Erythroblast (primary cell): Measurements from ENCODE around the gene STX18.

ENCODE experiments used
- GATA1 ChIP-seq: IDR thresholded peaks from 2 replicates; pipeline ENCODE4 v1.6.1; 2011; ENCODE audit warnings: low read depth, mild to moderate bottlenecking, control low read depth, low read length, moderate library complexity
- POLR2A ChIP-seq: IDR thresholded peaks from 2 replicates; pipeline ENCODE4 v1.6.1; 2011; ENCODE audit warnings: mild to moderate bottlenecking, low read length

DNA sequence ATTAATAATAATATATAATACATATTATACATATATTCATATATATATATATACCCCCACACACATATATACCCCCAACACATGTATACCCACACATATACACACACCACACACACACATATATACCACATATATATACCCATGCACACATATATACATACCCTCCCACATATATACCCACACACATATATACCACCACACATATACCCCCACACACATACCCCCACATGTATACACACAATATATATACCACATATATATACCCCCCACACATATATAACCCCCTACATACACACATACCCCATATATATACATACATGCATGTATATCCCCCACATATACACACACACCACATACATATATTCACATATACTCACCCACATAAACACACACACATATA is 103.0 kb downstream of the STX18 start:
- no peak for TF ChIP-seq POLR2A
- no peak for TF ChIP-seq GATA1
